K562 (cell line): Measurements from ENCODE around the gene RPF1. TPM values are rescaled to one million over a fixed set of nuclear protein-coding genes. Genes with fewer than 3 reads are reported as not detected.
A peak's percentile ranks its signal among the peaks of the same experiment; 100 is the strongest.

Experiments used
- ARID1B ChIP-seq: fragments of 450-650 bp; IDR thresholded peaks from 2 replicates; pipeline ENCODE4 v1.6.1; 2016; ENCODE audit warnings: antibody characterized with exemption, mild to moderate bottlenecking, inconsistent platforms
- BACH1 ChIP-seq: fragments of 200-800 bp; sonication (Bioruptor generic); IDR thresholded peaks from 2 replicates; pipeline ENCODE4 v1.6.1; 2016; ENCODE audit warnings: missing genetic modification characterization, missing compliant biosample characterization
- DIDO1 ChIP-seq: fragments of 450-650 bp; IDR thresholded peaks from 2 replicates; pipeline ENCODE4 v1.6.1; 2016; ENCODE audit warnings: low read depth, missing biosample characterization, missing genetic modification characterization
- ELF2 ChIP-seq: fragments of 250-450 bp; sonication (Bioruptor Pico); IDR thresholded peaks from 2 replicates; pipeline ENCODE4 v1.5.0; 2021; ENCODE audit warnings: mild to moderate bottlenecking
- ETS2 ChIP-seq: IDR thresholded peaks from 2 replicates; pipeline ENCODE4 v1.6.1; 2016; ENCODE audit warnings: borderline replicate concordance, missing genetic modification characterization, mild to moderate bottlenecking, moderate library complexity, missing compliant biosample characterization; ENCODE audit not compliant: poor library complexity, severe bottlenecking
- ETV1 ChIP-seq: fragments of 450-650 bp; conservative IDR thresholded peaks from 2 replicates; pipeline ENCODE4 v1.6.1; 2016; ENCODE audit warnings: missing genetic modification characterization, control low read depth, low read depth, missing compliant biosample characterization
- EWSR1 ChIP-seq: fragments of 450-650 bp; IDR thresholded peaks from 2 replicates; pipeline ENCODE4 v1.6.1; 2018; ENCODE audit warnings: borderline replicate concordance, mild to moderate bottlenecking, low read depth, moderate library complexity; ENCODE audit not compliant: partially characterized antibody
- GTF2A2 ChIP-seq: IDR thresholded peaks from 2 replicates; pipeline ENCODE4 v1.6.1; 2016; ENCODE audit warnings: mild to moderate bottlenecking, missing genetic modification characterization, missing compliant biosample characterization
- GTF2F1 ChIP-seq: IDR thresholded peaks from 2 replicates; pipeline ENCODE4 v1.6.1; 2011; ENCODE audit warnings: low read depth, low read length, improper control_type of control experiment
- HNRNPH1 ChIP-seq: fragments of 200-400 bp; formaldehyde crosslinking; optimal IDR thresholded peaks from 2 replicates; pipeline ENCODE3; 2017; ENCODE audit warnings: low read depth, mild to moderate bottlenecking, low read length, moderate library complexity
- ILF3 ChIP-seq: fragments of 450-650 bp; IDR thresholded peaks from 2 replicates; pipeline ENCODE4 v1.6.1; 2018; ENCODE audit warnings: antibody characterized with exemption, mild to moderate bottlenecking, moderate library complexity, borderline replicate concordance
- KLF16 ChIP-seq: IDR thresholded peaks from 2 replicates; pipeline ENCODE4 v1.6.1; 2016; ENCODE audit warnings: antibody characterized with exemption
- NR2F6 ChIP-seq: fragments of 450-650 bp; formaldehyde crosslinking; IDR thresholded peaks from 2 replicates; pipeline ENCODE4 v1.4.0; 2020; ENCODE audit warnings: mild to moderate bottlenecking
- SAFB ChIP-seq: fragments of 200-400 bp; formaldehyde crosslinking; IDR thresholded peaks from 2 replicates; pipeline ENCODE4 v1.6.1; 2017; ENCODE audit warnings: low read depth, low read length, borderline replicate concordance
- SMAD2 ChIP-seq: fragments of 150-350 bp; IDR thresholded peaks from 2 replicates; pipeline ENCODE4 v1.6.1; 2014; ENCODE audit warnings: low read depth, mild to moderate bottlenecking, low read length
- SREBF1 ChIP-seq: fragments of 150-350 bp; IDR thresholded peaks from 2 replicates; pipeline ENCODE4 v1.6.1; 2014; ENCODE audit warnings: antibody characterized with exemption, low read depth, low read length, borderline replicate concordance
- YBX1 ChIP-seq: fragments of 450-650 bp; IDR thresholded peaks from 2 replicates; pipeline ENCODE4 v1.7.1; 2016; ENCODE audit warnings: mild to moderate bottlenecking
- ZKSCAN8 ChIP-seq: fragments of 200-800 bp; sonication (Bioruptor generic); IDR thresholded peaks from 2 replicates; pipeline ENCODE4 v1.6.1; 2016; ENCODE audit warnings: missing genetic modification characterization, missing compliant biosample characterization
- ZNF140 ChIP-seq: fragments of 250-450 bp; sonication (Bioruptor Pico); IDR thresholded peaks from 2 replicates; pipeline ENCODE4 v1.8.0; 2021; ENCODE audit warnings: moderate library complexity, mild to moderate bottlenecking, inconsistent platforms
- ZNF395 ChIP-seq: fragments of 200-800 bp; sonication (Bioruptor generic); IDR thresholded peaks from 2 replicates; pipeline ENCODE4 v1.6.1; 2017; ENCODE audit warnings: missing genetic modification characterization, missing compliant biosample characterization
- polyA plus RNA-seq, 8 experiments: library from polyadenylated mRNA; depleted of rRNA in 4 of 8; stranded (reverse) in 5 of 8; unstranded in 3 of 8; fragments of >200 nt; fragmentation: Nextera tagmentation in 2 of 8; fragmentation: Illumina TruSeq in 1 of 8; extraction: Ambion mirVana in 2 of 8; extraction: Trizol in 1 of 8; gene quantifications; 2 replicates each; pipeline versions ENCODE4 v1.2.1 to v1.2.3, GENCODE V29; 2011 to 2014; ENCODE audit warnings: inconsistent platforms in 1 of 8, missing spikeins in 1 of 8
- total RNA-seq, 7 experiments: library from RNA; depleted of rRNA in 6 of 7; stranded (reverse); fragments of >200 nt in 6 of 7; fragmentation: Illumina TruSeq in 2 of 7; extraction: Trizol in 2 of 7; gene quantifications; 2 replicates each; pipeline versions ENCODE4 v1.2.1 to v1.2.3, GENCODE V29; 2011 to 2021; ENCODE audit warnings: low replicate concordance in 1 of 7
- TF ChIP-seq, protein P1 (sequence below): IDR thresholded peaks from 2 replicates; pipeline ENCODE4 v1.6.1; 2012; ENCODE audit warnings: low read depth, low read length, improper control_type of control experiment, borderline replicate concordance
- TF ChIP-seq, protein P2 (sequence below): sonication (generic); formaldehyde crosslinking; IDR thresholded peaks from 2 replicates; pipeline ENCODE4 v1.8.0; 2022; ENCODE audit warnings: missing genetic modification reagents, mild to moderate bottlenecking, borderline replicate concordance

Gene RPF1
- total and polyA plus RNA-seq, 9 of the 15 experiments (the other 6 are each of a cell fraction or from before 2014, with no cell fraction given), result 52.4 to 156 (median 90.2) TPM

DNA sequence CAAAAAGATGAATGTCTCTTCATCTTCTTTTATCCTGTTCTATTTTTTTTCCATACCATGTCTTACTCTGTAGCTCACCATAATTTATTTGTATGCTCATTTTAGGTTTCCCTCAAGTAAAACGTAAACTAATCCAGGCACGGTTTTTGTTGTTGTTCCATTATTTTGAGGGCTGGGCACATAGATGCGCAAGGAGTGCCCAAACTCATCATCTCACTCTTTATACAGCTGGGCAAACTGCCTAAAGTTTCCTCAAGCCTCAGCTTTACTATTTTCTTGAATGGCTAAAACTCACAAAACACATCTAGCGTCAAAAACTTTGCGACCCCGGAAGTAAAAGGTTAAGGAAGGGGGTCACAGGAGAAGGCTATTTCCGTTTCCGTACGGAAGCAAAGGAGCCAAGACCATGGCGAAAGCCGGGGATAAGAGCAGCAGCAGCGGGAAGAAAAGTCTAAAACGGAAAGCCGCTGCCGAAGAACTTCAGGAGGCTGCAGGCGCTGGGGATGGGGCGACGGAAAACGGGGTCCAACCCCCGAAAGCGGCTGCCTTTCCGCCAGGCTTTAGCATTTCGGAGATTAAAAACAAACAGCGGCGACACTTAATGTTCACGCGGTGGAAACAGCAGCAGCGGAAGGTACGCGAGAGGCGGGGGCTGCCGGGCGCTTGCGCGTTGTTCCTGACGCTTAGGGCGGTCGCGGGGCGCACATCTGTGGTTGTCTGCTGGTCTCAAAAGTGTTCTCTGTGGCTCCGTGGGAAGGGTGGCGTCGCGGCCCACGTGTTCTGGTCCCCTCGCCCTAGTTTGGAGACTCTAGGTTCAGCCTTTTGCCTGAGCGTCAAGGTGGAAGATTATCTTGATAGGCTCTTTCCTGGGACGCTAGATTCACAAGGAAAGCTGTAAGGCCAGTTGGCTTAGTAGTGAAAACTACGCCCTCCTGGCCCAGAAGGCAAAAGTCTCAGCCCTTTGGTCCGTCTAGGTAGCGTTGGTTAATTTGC lies at the start of gene RPF1 (continued):
- TF ChIP-seq, protein P1, sequence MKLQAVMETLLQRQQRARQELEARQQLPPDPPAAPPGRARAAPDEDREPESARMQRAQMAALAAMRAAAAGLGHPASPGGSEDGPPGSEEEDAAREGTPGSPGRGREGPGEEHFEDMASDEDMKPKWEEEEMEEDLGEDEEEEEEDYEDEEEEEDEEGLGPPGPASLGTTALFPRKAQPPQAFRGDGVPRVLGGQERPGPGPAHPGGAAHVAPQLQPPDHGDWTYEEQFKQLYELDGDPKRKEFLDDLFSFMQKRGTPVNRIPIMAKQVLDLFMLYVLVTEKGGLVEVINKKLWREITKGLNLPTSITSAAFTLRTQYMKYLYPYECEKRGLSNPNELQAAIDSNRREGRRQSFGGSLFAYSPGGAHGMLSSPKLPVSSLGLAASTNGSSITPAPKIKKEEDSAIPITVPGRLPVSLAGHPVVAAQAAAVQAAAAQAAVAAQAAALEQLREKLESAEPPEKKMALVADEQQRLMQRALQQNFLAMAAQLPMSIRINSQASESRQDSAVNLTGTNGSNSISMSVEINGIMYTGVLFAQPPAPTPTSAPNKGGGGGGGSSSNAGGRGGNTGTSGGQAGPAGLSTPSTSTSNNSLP, result no peak
- TF ChIP-seq KLF16, result no peak
- peak; percentile 55; the same call in 1 of the 2 replicates for TF ChIP-seq ZKSCAN8 (CRISPR knock-in tag)
- TF ChIP-seq GTF2F1, result no peak; the same call in 1 of the 2 replicates
- no peak for TF ChIP-seq HNRNPH1
- TF ChIP-seq NR2F6 (CRISPR knock-in tag), result no peak
- peak; percentile 94 for TF ChIP-seq DIDO1 (tag)
- TF ChIP-seq ZNF140 (CRISPR knock-in tag), result no peak
- TF ChIP-seq GTF2A2 (tag), result no peak
- TF ChIP-seq ARID1B, result 0 out of 2 replicates have a peak, but pooled peaks have one; percentile 26
- TF ChIP-seq SMAD2, result no peak
- TF ChIP-seq ETV1 (tag), result peak; percentile 75
- no peak for TF ChIP-seq YBX1
- no peak for TF ChIP-seq BACH1 (tag)
- no peak for TF ChIP-seq SAFB
- TF ChIP-seq ETS2 (tag), result no peak
- no peak for TF ChIP-seq ILF3
- no peak for TF ChIP-seq SREBF1
- peak; percentile 96 for TF ChIP-seq ZNF395 (CRISPR knock-in tag)
- peak; percentile 90 for TF ChIP-seq ELF2 (CRISPR knock-in tag)
- TF ChIP-seq, protein P2, sequence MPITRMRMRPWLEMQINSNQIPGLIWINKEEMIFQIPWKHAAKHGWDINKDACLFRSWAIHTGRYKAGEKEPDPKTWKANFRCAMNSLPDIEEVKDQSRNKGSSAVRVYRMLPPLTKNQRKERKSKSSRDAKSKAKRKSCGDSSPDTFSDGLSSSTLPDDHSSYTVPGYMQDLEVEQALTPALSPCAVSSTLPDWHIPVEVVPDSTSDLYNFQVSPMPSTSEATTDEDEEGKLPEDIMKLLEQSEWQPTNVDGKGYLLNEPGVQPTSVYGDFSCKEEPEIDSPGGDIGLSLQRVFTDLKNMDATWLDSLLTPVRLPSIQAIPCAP (CRISPR knock-in tag), result no peak
- TF ChIP-seq EWSR1, result no peak
